ENCODE measurements around the gene AP4S1. TPM values are rescaled to one million over a fixed set of nuclear protein-coding genes. Genes with fewer than 3 reads are reported as not detected.
"Not testable (repeated sequence)": the region's sequence is repeated elsewhere in the genome, so short reads cannot be mapped to it uniquely, and the experiment has no call there.

The AP4S1 gene
- polyA plus RNA-seq, 1 donor, result 12.9 TPM

DNA sequence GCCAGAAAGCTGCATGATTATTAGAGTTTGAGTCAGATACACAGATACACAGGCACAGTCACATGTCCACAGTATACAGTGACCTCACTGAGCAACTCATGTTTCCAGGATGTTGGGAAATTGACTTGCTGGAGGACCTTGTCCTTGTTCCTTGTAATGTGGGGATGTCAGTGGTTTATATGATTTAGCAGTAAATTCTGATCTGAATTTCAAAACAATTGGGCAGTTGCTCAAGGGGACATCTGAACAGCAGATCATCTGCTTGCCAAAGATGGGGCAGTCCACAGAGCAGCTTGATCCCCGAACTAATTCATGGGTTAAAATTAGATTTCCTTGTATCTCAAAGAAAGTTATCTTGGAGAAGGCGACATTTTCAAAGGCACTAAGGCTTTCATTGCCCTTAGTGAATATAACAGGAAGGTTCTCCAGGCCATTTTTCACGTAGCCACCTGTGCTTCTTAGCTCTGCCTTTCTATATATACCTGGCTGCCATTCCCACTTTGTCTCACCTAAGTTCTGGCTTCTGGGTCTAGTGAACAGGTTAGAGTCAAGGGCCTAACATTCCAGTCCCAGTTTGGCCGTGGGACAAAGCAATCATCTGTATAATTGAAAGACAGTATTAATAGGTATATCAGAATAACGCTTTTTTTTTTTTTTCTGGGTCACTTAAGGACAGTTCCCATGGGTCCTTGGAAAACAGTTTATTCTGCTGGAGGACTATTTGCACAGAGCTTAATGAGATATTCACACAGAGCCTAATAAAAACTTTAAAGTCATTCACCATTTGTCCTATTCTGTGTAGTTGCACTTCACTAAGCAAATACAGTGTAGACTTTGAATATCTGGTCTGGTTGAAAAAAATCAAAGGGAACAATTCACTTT is 65.7 kb downstream of the AP4S1 start:
- DNase-seq, result peak; percentile 26

DNA sequence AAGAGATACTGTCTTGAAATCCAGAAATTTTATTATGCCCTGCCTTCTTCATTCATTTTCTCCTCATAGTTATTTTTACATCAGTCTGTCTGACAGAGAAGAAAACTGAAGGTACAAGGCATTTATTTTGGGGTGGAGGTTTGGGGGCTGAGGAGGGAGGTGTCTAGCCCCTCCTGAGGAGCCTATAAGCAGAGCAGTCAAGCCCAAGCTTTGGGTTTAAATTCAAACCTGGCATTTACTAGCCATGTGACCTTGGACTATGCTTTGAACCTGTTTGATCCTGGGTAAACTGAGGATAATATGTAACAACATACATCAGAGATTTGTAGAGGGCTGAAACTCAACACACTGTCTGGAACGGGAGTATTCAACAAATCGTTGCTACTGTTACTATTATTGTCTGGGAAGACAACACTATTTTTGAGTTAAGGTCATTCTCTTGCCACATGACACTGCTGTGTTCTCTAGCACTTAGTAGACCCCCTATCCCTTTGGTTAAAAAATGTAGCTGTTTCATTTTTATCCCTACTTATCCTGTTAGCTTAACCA is 66.8 kb downstream of the AP4S1 start:
- no peak for DNase-seq

GRCh38 chr14:31093884-31094839 is 68.7 kb downstream of the AP4S1 start:
- not testable (repeated sequence) for DNase-seq

- not testable (repeated sequence) for DNase-seq
Measured at GRCh38 chr14:31095817-31096216, 70.4 kb downstream of the AP4S1 start.

DNA sequence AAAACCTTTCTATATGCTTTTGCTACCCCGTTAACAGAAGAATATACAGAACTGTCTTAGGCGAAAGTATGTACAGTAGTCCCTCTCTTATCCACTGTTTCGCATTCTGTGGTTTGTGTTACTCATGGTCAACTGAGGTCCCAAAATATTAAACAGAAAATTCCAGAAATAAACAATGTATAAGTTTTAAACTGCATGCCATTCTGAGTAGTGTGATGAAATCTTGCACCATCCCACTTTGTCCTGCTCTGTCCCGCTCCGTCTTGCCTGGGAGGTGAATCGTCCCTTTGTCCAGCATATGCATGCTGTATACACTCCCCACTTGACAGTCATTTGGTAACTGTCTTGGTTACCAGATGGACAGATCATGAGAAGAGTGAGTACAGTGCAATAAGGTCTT is 70.8 kb downstream of the AP4S1 start:
- no peak for DNase-seq

DNA sequence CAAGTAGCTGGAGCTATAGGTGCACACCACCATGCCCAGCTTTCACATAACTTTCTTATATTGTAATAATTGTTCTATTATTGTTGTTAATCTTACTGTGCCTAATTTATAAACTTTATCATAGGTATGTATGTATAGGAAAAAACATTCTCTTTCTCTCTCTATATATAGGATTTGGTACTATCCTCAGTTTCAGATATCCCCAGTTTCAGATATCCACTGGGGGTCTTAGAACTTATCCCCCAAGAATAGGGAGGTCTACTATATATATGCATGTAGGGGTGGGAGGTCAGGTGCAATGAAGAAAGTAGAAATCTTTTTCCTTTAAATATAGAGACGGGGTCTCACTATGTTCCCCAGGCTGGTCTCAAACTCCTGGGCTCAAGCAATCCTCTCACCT is 71.6 kb downstream of the AP4S1 start:
- DNase-seq, result no peak

DNA sequence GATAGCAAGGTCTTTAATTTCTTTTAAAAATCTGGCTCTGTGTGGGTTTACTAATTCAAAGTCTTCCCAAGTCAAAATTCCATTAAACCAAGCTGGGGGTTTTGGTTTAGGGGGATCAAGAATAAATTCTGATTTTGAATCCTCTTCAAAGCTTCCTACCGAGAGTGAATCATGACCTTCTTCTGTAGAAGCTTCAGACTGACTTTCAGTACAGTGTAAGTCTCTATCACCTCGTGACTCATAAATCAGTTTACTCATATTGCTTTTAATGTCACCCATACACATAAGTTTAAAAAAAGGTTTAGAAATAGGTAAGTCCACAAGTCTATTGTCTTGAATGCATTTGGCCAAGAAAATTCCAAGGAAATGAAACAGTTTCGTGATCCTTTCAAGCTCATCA is 81.3 kb downstream of the AP4S1 start:
- no peak for DNase-seq

DNA sequence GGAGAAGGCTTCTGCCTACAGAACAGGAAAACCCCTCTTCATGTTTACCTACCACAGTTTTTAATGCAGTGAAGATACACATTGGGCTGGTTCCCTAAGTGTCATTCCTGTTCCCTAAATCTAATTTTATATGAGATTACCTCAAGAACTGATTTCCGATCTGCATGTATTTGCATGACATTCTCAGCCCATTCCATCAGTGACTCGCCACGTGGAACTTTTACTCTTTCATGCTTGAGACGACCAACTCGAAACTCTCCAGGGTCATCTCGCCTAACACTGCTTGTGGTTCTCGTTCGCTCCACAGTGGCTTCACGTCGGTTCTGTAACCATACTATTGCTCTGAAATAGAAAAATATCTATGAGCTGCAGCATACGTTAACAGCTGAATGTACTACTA is 83.8 kb downstream of the AP4S1 start:
- DNase-seq, result no peak

DNA sequence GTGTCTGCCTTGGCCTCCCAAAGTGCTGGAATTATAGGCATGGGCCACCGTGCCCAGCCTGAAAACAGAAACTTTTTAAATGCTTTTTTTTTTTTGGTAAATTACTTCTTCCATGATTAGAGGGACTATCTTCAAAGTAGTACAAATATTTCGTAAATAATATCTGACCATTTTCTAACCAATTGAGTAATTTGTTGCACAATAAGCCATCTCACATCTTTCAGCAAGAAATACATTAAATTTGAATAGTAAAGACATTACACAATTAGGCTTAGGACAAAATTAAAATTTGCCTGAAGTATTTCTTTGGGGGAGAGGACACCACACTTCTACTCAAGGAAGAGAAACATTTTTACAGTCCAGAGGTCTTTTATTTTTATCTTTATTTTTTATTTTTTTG is 85.4 kb downstream of the AP4S1 start:
- DNase-seq, result no peak

DNA sequence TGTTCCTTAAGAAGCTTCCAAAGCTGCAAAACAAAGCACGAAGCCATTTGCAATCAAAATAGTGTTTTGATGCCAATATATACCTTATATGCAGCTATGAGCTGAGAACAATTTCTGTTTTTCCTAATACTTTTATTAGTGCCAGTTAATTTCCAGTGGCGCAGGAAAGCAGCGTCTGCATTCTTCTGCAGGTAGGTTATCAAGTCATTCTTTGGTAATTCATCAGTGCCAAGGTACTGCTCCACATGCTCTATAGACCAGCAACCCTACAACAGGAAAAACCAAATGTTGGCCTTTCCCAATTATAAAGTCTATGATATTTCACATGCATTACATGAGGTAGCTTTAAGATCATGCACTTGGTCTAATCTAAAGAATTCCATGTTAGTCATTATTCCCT is 88.3 kb downstream of the AP4S1 start:
- no peak for DNase-seq

DNA sequence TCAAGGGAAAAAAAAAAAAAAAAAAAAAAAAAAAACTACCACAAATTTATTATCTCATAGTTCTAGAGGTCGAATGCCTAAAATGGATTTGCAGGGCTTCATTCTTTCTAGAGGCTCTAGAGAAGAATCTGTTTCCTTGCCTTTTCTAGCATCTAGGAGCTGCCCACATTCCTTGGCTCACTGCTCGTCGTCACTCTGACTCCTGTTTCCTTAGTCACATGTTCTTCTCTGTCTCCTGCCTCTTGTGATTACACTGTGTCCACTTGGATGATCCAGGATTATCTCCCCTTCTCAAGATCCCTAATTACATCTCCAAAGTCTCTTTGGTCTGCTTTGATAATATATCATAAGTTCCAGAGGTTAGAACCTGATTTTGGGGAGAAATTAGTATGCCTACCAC is 93.4 kb downstream of the AP4S1 start:
- no peak for DNase-seq

GRCh38 chr14:31122098-31122611 is 96.7 kb downstream of the AP4S1 start:
- no peak for DNase-seq

- DNase-seq, result no peak
Measured at GRCh38 chr14:31122921-31123320, 97.5 kb downstream of the AP4S1 start.

- no peak for DNase-seq
Measured at GRCh38 chr14:31124197-31124596, 98.7 kb downstream of the AP4S1 start.

GRCh38 chr14:31125231-31125630 is 99.8 kb downstream of the AP4S1 start:
- DNase-seq, result no peak

- no peak for DNase-seq
Measured at GRCh38 chr14:31126680-31127079, 101.2 kb downstream of the AP4S1 start.

- no peak for DNase-seq
Measured at GRCh38 chr14:31127690-31128089, 102.2 kb downstream of the AP4S1 start.

- peak; percentile 6 for DNase-seq
Measured at GRCh38 chr14:31128601-31129526, 103.4 kb downstream of the AP4S1 start.

GRCh38 chr14:31133133-31133532 is 107.7 kb downstream of the AP4S1 start:
- DNase-seq, result no peak

DNA sequence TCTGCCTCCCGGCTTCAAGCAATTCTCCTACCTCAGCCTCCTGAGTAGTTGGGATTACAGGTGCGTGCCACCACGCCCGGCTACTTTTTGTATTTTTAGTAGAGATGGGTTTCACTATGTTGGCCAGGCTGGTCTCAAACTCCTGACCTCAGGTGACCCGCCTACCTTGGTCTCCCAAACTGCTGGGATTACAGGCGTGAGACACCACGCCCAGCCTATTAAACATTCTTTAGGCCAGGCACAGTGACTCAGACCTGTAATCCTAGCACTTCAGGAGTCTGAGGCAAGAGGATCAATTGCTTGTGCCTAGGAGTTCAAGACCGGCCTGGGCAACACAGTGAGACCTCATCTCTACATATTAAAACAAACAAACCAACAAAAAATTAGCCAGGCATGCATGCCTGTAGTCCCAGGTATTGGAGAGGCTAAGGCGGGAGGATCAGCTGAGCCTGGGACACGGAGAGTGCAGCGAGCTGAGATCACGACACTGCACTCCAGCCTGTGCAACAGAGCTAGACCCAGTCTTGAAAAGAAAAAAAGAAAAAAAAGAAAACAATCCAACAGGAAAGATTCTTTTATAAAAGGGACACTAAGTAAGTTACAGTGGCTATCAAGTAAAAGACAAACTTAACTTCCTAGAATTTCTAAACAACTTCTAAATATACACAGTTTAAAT is 111.9 kb downstream of the AP4S1 start:
- no peak for DNase-seq

DNA sequence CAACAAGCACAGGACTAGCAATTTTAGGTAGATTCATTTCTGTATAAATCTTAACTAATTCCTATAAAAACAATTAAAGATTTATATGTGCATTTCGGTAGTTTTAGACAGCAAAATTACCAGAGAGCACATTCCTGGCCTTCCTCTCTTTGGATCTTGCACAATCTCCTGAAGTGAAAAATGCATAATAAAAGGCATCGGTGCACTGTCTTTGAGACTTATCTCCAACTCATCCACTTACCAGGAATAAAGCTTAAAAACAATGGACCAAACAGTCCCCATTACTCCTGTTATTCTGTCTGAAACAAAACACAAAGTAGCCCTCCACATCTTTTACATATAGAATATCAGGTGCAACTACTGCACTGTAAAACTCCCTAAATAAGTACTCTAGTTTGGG is 112.9 kb downstream of the AP4S1 start:
- DNase-seq, result no peak
